ENCODE results near the gene LIN52. TPM values are rescaled to one million over a fixed set of nuclear protein-coding genes. Genes with fewer than 3 reads are reported as not detected.

LIN52 gene
- total RNA-seq, 3 donors from 2014 or later, result 4.1 to 9.0 (median 7.4) TPM

DNA sequence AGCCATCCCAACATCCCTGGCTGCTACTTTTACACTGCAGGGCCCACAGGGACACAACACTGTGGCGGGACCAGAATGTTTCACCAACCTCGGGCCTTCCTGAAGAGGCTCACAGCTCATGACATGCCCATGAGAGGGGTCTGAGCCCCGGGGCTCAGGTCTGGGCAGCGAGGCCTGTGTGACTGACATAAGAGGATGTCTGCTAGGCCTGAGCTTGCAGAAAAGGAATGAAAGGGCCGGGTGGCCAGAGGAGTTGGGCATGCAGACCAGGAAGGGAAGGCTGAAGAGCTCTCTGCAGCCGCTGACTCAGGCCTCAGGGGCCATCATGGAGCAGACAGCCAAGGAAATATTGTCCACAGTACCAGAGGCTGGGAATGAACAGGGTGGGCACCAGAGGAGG is 136.2 kb downstream of the LIN52 start:
- no peak for DNase-seq
- H3K9me3 ChIP-seq, result no peaks in the 10 kb centered on the region
- H3K4me3 ChIP-seq, result no peak overlapping the region
- TF ChIP-seq, protein P1, sequence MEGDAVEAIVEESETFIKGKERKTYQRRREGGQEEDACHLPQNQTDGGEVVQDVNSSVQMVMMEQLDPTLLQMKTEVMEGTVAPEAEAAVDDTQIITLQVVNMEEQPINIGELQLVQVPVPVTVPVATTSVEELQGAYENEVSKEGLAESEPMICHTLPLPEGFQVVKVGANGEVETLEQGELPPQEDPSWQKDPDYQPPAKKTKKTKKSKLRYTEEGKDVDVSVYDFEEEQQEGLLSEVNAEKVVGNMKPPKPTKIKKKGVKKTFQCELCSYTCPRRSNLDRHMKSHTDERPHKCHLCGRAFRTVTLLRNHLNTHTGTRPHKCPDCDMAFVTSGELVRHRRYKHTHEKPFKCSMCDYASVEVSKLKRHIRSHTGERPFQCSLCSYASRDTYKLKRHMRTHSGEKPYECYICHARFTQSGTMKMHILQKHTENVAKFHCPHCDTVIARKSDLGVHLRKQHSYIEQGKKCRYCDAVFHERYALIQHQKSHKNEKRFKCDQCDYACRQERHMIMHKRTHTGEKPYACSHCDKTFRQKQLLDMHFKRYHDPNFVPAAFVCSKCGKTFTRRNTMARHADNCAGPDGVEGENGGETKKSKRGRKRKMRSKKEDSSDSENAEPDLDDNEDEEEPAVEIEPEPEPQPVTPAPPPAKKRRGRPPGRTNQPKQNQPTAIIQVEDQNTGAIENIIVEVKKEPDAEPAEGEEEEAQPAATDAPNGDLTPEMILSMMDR (IDR thresholded peaks at IDR 0.05), result no peak
- ATAC-seq, result no peak
- intact Hi-C loops (cut with DNase I, micrococcal nuclease), result no loop called here
- H3K4me1 ChIP-seq (ENCODE audit: low read depth), result no peaks in the 10 kb centered on the region
- H3K36me3 ChIP-seq (ENCODE audit: low read depth), result no peaks in the 10 kb centered on the region

DNA sequence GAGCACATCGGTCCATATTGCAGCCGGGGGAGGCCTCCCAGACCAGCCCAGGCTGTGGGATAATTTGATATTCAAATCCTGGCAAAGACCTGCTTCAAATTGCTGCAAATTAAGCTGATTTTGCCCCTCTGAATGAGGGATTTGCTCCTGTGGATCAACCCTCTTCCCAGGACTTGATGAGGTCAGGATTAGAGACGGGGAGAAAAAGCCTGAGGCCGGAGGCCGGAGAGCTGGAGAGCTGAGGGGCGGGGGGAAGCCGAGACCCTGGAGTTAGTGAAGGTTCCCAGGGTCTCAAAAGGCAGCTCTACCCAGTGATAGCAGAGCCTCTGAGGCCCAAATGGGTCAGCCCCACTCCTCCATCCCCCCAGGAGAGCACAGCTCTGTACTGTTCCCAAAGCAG is 137.0 kb downstream of the LIN52 start:
- no peak overlapping the region for H3K4me3 ChIP-seq
- DNase-seq (no peak), ATAC-seq (no peak)
- TF ChIP-seq, protein P1 (IDR thresholded peaks at IDR 0.05), result no peak
- intact Hi-C loops (cut with DNase I, micrococcal nuclease), result no loop called here
- H3K4me1 ChIP-seq (ENCODE audit: low read depth), result no peaks in the 10 kb centered on the region
- H3K9me3 ChIP-seq, result no peaks in the 10 kb centered on the region
- H3K36me3 ChIP-seq (ENCODE audit: low read depth), result no peaks in the 10 kb centered on the region

DNA sequence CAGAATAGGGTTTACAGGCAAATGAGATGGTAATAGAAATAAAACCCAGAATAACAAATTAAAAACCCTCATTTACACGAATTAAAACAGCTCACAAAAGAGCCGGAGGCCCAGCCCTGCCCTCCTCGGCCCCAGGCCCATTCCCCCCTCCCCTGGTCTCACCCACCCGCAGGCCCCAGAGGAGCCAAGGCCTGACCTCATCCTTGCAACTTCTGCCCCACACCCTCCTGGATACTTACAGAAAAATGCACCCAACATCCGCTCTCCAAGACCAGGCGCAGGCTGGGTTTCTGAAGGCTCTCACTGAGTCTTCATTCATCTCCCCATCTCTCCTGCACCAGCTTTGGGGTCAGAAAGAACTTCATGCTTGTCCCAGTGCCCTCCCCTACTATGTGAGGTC is 138.3 kb downstream of the LIN52 start:
- no peak for DNase-seq
- Histone ChIP-seq H3K9me3 (no peaks in the 10 kb centered on the region), H3K4me3 (no peak overlapping the region), H3K36me3 (ENCODE audit: low read depth) (no peaks in the 10 kb centered on the region), H3K4me1 (ENCODE audit: low read depth) (no peaks in the 10 kb centered on the region)
- intact Hi-C loops (cut with DNase I, micrococcal nuclease), result no loop called here
- TF ChIP-seq, protein P1 (IDR thresholded peaks at IDR 0.05), result no peak
- no peak for ATAC-seq

DNA sequence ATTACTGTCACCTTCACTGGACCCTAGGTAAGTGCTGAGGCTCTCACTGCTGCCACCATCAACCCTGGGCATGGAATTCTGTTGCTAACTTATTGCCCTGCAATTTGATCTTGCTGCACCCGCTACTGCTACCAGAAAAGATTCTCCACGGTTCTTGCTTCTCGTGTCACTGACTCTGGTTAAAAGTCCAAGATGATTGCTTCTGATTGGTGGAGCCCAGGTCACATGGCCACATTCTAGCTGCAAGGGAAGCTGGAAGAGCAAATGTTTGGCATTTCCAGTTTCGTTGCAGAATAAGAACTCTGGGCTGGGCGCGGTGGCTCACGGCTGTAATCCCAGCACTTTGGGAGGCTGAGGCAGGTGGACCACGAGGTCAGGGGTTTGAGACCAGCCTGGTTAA is 147.0 kb downstream of the LIN52 start:
- no peaks in the 10 kb centered on the region for H3K36me3 ChIP-seq (ENCODE audit: low read depth)
- H3K4me3 ChIP-seq, result no peak overlapping the region
- intact Hi-C loops (cut with DNase I, micrococcal nuclease), result no loop called here
- DNase-seq, result no peak
- H3K4me1 ChIP-seq (ENCODE audit: low read depth), result no peaks in the 10 kb centered on the region
- TF ChIP-seq, protein P1 (IDR thresholded peaks at IDR 0.05), result no peak
- no peak for ATAC-seq
- H3K9me3 ChIP-seq, result peaks cover 8% of the 10 kb centered on the region

DNA sequence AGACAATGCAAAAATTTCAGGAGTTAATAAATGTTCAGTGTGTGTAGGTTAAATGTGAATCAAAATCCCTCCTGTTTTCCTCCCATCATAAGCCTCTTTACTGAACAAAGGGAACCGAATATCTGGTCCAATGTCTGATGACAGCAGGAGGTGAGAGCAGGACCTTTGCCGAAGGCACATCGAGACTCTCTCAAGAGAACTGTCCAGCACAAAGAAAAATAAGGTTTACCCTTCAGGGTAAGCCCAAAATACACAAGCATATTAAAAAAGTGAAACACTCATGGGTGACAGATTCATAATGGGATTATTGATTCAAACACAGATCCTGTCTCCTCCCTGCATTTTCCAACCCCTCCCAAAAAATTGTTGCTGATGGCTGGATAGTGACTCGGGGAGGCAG is 150.3 kb downstream of the LIN52 start:
- Histone ChIP-seq H3K4me3 (no peak overlapping the region), H3K9me3 (peaks cover 8% of the 10 kb centered on the region), H3K36me3 (ENCODE audit: low read depth) (no peaks in the 10 kb centered on the region), H3K4me1 (ENCODE audit: low read depth) (peaks cover 4% of the 10 kb centered on the region)
- DNase-seq, result no peak
- intact Hi-C loops (cut with DNase I, micrococcal nuclease), result no loop called here
- TF ChIP-seq, protein P1 (IDR thresholded peaks at IDR 0.05), result no peak
- ATAC-seq, result no peak

DNA sequence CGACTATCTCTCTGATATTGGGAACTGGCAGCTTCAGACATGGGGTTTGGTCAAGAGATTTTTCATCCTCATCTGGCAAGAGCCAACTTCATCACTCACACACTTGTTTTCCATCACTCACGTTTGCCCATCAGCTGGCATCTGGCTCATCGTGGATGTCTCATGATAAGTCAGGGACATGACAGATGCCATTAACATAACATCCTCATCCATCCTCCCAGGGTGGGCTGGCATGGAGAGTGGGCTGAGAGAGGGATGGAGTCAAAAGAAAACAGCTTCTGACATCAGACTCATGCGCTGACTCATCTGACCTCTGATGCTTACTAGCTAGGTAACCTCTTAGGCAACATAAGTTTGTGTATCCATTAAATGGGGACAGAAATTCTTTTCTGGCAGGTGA is 152.7 kb downstream of the LIN52 start:
- no peak for ATAC-seq
- intact Hi-C loops (cut with DNase I, micrococcal nuclease), result no loop called here
- DNase-seq, result no peak

More for the DNA sequence above, 152.7 kb downstream of the LIN52 start:
- no peaks in the 10 kb centered on the region for H3K9me3 ChIP-seq
- TF ChIP-seq, protein P1 (IDR thresholded peaks at IDR 0.05), result no peak
- no peaks in the 10 kb centered on the region for H3K36me3 ChIP-seq (ENCODE audit: low read depth)
- H3K4me3 ChIP-seq, result no peak overlapping the region
- H3K4me1 ChIP-seq (ENCODE audit: low read depth), result peaks cover 19% of the 10 kb centered on the region

All from mucosa of descending colon (tissue), 3 donors.